Endodermal cell (in vitro differentiated cells): ENCODE results near the gene TDP1. TPM values are rescaled to one million over a fixed set of nuclear protein-coding genes. Genes with fewer than 3 reads are reported as not detected.

ENCODE experiments used
- DNase-seq: peaks from one replicate; pipeline ENCODE4 v3.0.0-alpha.2; 2017
- H3K27ac ChIP-seq: 2 replicates; pipeline ENCODE4 v1.5.1; 2013; ENCODE audit warnings: mild to moderate bottlenecking, low read depth, low read length, moderate library complexity
- H3K27me3 ChIP-seq: 2 replicates; pipeline ENCODE4 v1.6.1; 2013; ENCODE audit warnings: mild to moderate bottlenecking, low read length, moderate library complexity; ENCODE audit not compliant: insufficient read depth, control insufficient read depth, poor library complexity, severe bottlenecking
- H3K36me3 ChIP-seq: 2 replicates; pipeline ENCODE4 v1.7.0; 2013; ENCODE audit warnings: mild to moderate bottlenecking, low read length, moderate library complexity; ENCODE audit not compliant: control insufficient read depth, insufficient read depth
- H3K4me1 ChIP-seq: one replicate; pipeline ENCODE4 v1.7.0; 2013; ENCODE audit warnings: low read length; ENCODE audit not compliant: control insufficient read depth, insufficient read depth
- H3K4me3 ChIP-seq: 2 replicates; pipeline ENCODE4 v1.5.1; 2013; ENCODE audit warnings: mild to moderate bottlenecking, low read length, moderate library complexity
- H3K9ac ChIP-seq: 2 replicates; pipeline ENCODE4 v1.6.1; 2013; ENCODE audit warnings: mild to moderate bottlenecking, low read length, moderate library complexity; ENCODE audit not compliant: poor library complexity, severe bottlenecking; ENCODE audit errors: extremely low read depth
- H3K9me3 ChIP-seq: 2 replicates; pipeline ENCODE4 v1.6.1; 2013; ENCODE audit warnings: mild to moderate bottlenecking, low read length, moderate library complexity; ENCODE audit not compliant: control insufficient read depth
- H3K27ac Mint-ChIP-seq: 2 replicates; pipeline ENCODE4 v1.8.0; 2020; ENCODE audit warnings: mixed read lengths
- H3K27me3 Mint-ChIP-seq: 2 replicates; pipeline ENCODE4 v1.8.0; 2021; ENCODE audit warnings: mild to moderate bottlenecking, mixed read lengths; ENCODE audit not compliant: insufficient read depth
- H3K36me3 Mint-ChIP-seq: 2 replicates; pipeline ENCODE4 v1.8.0; 2020; ENCODE audit warnings: low read depth, mixed read lengths
- H3K4me1 Mint-ChIP-seq: 2 replicates; pipeline ENCODE4 v1.8.0; 2020; ENCODE audit warnings: mixed read lengths
- H3K4me3 Mint-ChIP-seq: 2 replicates; pipeline ENCODE4 v1.8.0; 2020; ENCODE audit warnings: mild to moderate bottlenecking, moderate library complexity, mixed read lengths
- H3K9me3 Mint-ChIP-seq: 2 replicates; pipeline ENCODE4 v1.8.0; 2020; ENCODE audit warnings: mild to moderate bottlenecking, mixed read lengths
- WGBS, 2 experiments: methylation state at CpG; one replicate each; pipeline versions ENCODE4 v1.1.5 to v1.1.7; 2013; ENCODE audit warnings: missing lambda C conversion rate in 2 of 2, mixed read lengths in 1 of 2; ENCODE audit not compliant: insufficient coverage in 1 of 2, insufficient read length in 1 of 2; 5-methylcytosine and 5-hydroxymethylcytosine counted together
- total RNA-seq, 2 donors: library from RNA; stranded (reverse); fragmentation: NEBNext Ultra II Directional in 1 of 2; extraction: Animal tissue kit (Norgen Biotek cat#: 25700) in 1 of 2; gene quantifications; 2 replicates in 1 of 2; 3 replicates in 1 of 2; pipeline ENCODE4 v1.2.1, GENCODE V29; 2021
- TF ChIP-seq, protein P1 (sequence below): fragments of 200-600 bp; sonication (generic); conservative IDR thresholded peaks from 2 replicates; pipeline ENCODE4 v1.5.0; 2021; ENCODE audit warnings: antibody characterized with exemption, mild to moderate bottlenecking

TDP1 gene
- total RNA-seq, 2 donors from 2014 or later: 51.4 to 69.2 TPM

DNA sequence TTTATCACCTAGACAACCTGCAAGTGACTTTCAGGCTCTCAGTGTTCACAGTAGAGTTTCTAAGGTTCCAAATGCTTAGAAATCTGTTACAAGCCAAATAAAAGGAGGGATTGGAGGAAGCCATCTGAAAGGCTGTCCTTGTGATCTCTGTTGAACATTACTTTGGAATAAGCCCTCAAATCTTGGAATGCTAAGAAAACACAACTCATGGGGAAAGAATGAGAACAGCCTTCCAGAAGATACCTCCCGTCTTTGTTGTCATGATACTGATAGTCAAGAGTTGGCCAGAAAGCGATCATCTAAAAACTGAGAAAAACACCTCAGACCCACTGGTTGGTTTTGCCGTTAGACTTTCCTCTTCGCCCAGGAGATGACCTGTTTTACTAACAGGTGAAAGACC, 61.6 kb downstream of the TDP1 start:
- H3K9me3 Mint-ChIP-seq: peaks cover 12% of the 10 kb centered on the region
- Histone ChIP-seq H3K36me3 (peaks cover 78% of the 10 kb centered on the region), H3K4me3 (no peak overlapping the region), H3K27me3 (no peaks in the 10 kb centered on the region), H3K9ac (no peak overlapping the region), H3K4me1 (no peaks in the 10 kb centered on the region), H3K27ac (no peak overlapping the region), H3K9me3 (peaks cover 12% of the 10 kb centered on the region)
- WGBS, 2 experiments: 93 to 94% methylated on average over 4 of the region's 4 CpGs
- H3K4me3 Mint-ChIP-seq: no peak overlapping the region
- H3K27me3 Mint-ChIP-seq: no peaks in the 10 kb centered on the region
- H3K27ac Mint-ChIP-seq: peak overlapping the region; percentile 41
- TF ChIP-seq, protein P1, sequence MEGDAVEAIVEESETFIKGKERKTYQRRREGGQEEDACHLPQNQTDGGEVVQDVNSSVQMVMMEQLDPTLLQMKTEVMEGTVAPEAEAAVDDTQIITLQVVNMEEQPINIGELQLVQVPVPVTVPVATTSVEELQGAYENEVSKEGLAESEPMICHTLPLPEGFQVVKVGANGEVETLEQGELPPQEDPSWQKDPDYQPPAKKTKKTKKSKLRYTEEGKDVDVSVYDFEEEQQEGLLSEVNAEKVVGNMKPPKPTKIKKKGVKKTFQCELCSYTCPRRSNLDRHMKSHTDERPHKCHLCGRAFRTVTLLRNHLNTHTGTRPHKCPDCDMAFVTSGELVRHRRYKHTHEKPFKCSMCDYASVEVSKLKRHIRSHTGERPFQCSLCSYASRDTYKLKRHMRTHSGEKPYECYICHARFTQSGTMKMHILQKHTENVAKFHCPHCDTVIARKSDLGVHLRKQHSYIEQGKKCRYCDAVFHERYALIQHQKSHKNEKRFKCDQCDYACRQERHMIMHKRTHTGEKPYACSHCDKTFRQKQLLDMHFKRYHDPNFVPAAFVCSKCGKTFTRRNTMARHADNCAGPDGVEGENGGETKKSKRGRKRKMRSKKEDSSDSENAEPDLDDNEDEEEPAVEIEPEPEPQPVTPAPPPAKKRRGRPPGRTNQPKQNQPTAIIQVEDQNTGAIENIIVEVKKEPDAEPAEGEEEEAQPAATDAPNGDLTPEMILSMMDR: no peak
- H3K36me3 Mint-ChIP-seq: peaks cover 71% of the 10 kb centered on the region
- H3K4me1 Mint-ChIP-seq: peaks cover 6% of the 10 kb centered on the region
- DNase-seq: no peak

DNA sequence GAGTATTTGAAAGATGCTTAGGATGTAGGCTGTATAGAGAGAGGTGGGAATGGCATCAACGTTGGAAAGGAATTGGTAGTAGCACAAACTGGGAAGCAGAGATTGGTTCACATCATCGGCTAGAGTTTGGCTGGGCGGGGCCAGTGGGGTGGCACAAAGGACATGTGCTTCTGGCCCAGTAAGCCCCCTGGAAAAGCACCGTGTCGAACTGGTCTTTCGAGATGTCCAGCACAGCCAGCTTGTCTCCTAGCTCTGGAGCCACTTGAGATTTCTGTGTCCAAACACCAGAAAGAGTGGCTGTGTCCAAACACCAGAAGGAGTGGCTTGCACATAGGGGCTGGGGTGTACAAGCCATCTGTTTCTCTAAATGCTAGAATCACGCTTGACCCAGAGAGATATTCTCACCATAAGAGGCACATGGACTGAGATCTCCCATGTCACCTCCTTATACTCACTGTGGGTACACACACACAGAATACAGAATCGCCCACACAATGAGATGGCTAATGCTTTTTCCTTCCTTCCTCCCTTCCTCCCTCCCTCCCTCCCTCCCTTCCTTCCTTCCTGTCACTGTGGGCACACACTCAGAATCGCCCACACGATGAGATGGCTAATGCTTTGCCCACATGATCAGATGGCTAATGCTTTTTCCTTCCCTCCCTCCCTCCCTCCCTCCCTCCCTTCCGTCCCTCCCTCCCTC, 64.2 kb downstream of the TDP1 start:
- Mint-ChIP-seq H3K27ac (no peak overlapping the region), H3K9me3 (no peaks in the 10 kb centered on the region), H3K27me3 (no peaks in the 10 kb centered on the region), H3K36me3 (peaks cover 65% of the 10 kb centered on the region), H3K4me1 (peaks cover 6% of the 10 kb centered on the region), H3K4me3 (no peak overlapping the region)
- Histone ChIP-seq H3K4me3 (no peak overlapping the region), H3K27me3 (no peaks in the 10 kb centered on the region), H3K36me3 (peaks cover 64% of the 10 kb centered on the region), H3K9ac (no peak overlapping the region), H3K9me3 (no peaks in the 10 kb centered on the region), H3K27ac (no peak overlapping the region), H3K4me1 (peaks cover 6% of the 10 kb centered on the region)
- DNase-seq: no peak
- 96 to 99% methylated on average over 8 of the region's 11 CpGs for WGBS, 2 experiments
- TF ChIP-seq, protein P1: no peak

DNA sequence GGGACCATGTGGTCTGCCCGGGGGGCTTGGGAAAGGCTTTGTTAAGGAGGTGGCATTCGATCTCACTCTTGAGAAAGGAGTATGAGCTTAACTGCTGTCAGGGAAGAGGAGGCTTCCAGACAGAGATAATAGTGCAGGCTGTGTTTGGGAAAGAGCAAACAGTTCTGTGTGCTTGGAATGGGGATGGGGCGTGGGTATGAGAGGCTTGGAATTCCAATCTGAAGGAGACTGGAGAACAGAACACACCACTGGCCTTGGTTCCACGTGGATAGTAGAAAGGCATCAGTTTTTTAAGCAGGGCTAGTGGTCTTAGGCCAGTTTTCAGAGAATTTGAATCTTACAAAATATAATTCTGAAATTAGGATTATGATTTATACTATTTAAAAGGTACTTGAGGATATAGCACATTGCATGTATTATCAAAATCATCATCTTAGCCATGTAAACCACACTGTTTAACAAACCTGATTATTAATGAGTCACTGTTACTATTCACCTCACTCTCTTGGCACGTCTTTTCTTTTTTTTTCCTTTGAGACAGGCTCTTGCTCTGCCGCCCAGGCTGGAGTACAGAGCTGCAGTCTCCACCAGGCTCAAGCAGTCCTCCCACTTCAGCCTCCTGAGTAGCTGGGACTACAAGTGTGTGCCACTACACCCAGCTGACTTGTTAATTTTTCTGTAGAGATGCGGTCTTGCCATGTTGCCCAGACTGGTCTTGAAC, 67.6 kb downstream of the TDP1 start:
- peaks cover 58% of the 10 kb centered on the region for H3K36me3 Mint-ChIP-seq
- H3K27me3 ChIP-seq: no peaks in the 10 kb centered on the region
- H3K36me3 ChIP-seq: peaks cover 59% of the 10 kb centered on the region
- peaks cover 19% of the 10 kb centered on the region for H3K4me1 ChIP-seq
- no peak overlapping the region for H3K4me3 Mint-ChIP-seq
- H3K27me3 Mint-ChIP-seq: no peaks in the 10 kb centered on the region
- no peak overlapping the region for H3K4me3 ChIP-seq
- no peak for DNase-seq
- H3K9me3 ChIP-seq: no peaks in the 10 kb centered on the region
- H3K27ac Mint-ChIP-seq: peak overlapping the region; percentile 45
- no peak overlapping the region for H3K9ac ChIP-seq
- H3K9me3 Mint-ChIP-seq: no peaks in the 10 kb centered on the region
- H3K4me1 Mint-ChIP-seq: peaks cover 13% of the 10 kb centered on the region
- H3K27ac ChIP-seq: no peak overlapping the region
- TF ChIP-seq, protein P1: no peak
- 86% methylated on average over 6 to 7 of the region's 7 CpGs for WGBS, 2 experiments
